NCI-H2107 (cell line): ENCODE results near the gene CENPW.

Experiments used
- DNase-seq: peaks from one replicate; lab custom pipeline; 2025; lab: John Stamatoyannopoulos, UW

CENPW gene

GRCh38 chr6:126373344-126373743 lies 33.4 kb downstream of the CENPW start:
- DNase-seq: no peak

GRCh38 chr6:126374372-126374771 lies 34.5 kb downstream of the CENPW start:
- no peak for DNase-seq

- DNase-seq: no peak
Observed at GRCh38 chr6:126376682-126377081, 36.8 kb downstream of the CENPW start.

- no peak for DNase-seq
Observed at GRCh38 chr6:126377594-126378153, 37.8 kb downstream of the CENPW start.

- no peak for DNase-seq
Observed at GRCh38 chr6:126380072-126380583, 40.2 kb downstream of the CENPW start.

GRCh38 chr6:126381498-126381897 lies 41.6 kb downstream of the CENPW start:
- no peak for DNase-seq

- no peak for DNase-seq
Observed at GRCh38 chr6:126383203-126383602, 43.3 kb downstream of the CENPW start.

- DNase-seq: no peak
Observed at GRCh38 chr6:126385536-126385935, 45.6 kb downstream of the CENPW start.

- no peak for DNase-seq
Observed at GRCh38 chr6:126388104-126388598, 48.2 kb downstream of the CENPW start.

GRCh38 chr6:126396131-126396530 lies 56.2 kb downstream of the CENPW start:
- no peak for DNase-seq
